ENCODE data around the gene OR1A1.
"Not testable (repeated sequence)": the region's sequence is repeated elsewhere in the genome, so short reads cannot be mapped to it uniquely, and the experiment has no call there.

GRCh38 chr17:3241044-3241443 is 33.6 kb downstream of the OR1A1 start:
- TF ChIP-seq POLR2A (IDR thresholded peaks at IDR 0.05), result not testable (repeated sequence)
- TF ChIP-seq, protein P1, sequence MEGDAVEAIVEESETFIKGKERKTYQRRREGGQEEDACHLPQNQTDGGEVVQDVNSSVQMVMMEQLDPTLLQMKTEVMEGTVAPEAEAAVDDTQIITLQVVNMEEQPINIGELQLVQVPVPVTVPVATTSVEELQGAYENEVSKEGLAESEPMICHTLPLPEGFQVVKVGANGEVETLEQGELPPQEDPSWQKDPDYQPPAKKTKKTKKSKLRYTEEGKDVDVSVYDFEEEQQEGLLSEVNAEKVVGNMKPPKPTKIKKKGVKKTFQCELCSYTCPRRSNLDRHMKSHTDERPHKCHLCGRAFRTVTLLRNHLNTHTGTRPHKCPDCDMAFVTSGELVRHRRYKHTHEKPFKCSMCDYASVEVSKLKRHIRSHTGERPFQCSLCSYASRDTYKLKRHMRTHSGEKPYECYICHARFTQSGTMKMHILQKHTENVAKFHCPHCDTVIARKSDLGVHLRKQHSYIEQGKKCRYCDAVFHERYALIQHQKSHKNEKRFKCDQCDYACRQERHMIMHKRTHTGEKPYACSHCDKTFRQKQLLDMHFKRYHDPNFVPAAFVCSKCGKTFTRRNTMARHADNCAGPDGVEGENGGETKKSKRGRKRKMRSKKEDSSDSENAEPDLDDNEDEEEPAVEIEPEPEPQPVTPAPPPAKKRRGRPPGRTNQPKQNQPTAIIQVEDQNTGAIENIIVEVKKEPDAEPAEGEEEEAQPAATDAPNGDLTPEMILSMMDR (IDR thresholded peaks at IDR 0.05), result not testable (repeated sequence)

Data from right lobe of liver (tissue), 4 donors.